A673 (cell line): ENCODE data around the gene FAM167B.

Experiments used
- EZH2 ChIP-seq: fragments of 200-600 bp; sonication (generic); IDR thresholded peaks from 2 replicates; pipeline ENCODE4 v1.6.1; 2017; ENCODE audit warnings: borderline replicate concordance, low read depth, mild to moderate bottlenecking, mixed read lengths, antibody characterized with exemption, low read length; ENCODE audit not compliant: poor library complexity, severe bottlenecking
- TF ChIP-seq, protein P1 (sequence below): fragments of 300-800, 200-600 bp; sonication (generic); conservative IDR thresholded peaks from 2 replicates; pipeline ENCODE4 v1.5.1; 2017; ENCODE audit warnings: low read depth, mild to moderate bottlenecking, antibody characterized with exemption, low read length, moderate library complexity, mixed read lengths

DNA sequence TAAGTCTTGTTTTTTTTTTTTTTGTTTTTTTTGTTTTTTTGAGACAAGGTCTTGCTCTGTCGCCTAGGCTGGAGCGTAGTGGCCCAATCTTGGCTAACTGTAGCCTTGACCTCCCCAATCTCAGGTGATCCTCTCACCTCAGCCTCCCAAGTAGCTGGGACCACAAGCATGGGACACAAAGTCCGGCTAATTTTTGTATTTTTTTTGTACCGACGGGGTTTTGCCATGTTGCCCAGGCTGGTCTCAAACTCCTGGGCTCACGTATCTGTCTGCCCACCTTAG, 10.1 kb downstream of the FAM167B start:
- TF ChIP-seq, protein P1, sequence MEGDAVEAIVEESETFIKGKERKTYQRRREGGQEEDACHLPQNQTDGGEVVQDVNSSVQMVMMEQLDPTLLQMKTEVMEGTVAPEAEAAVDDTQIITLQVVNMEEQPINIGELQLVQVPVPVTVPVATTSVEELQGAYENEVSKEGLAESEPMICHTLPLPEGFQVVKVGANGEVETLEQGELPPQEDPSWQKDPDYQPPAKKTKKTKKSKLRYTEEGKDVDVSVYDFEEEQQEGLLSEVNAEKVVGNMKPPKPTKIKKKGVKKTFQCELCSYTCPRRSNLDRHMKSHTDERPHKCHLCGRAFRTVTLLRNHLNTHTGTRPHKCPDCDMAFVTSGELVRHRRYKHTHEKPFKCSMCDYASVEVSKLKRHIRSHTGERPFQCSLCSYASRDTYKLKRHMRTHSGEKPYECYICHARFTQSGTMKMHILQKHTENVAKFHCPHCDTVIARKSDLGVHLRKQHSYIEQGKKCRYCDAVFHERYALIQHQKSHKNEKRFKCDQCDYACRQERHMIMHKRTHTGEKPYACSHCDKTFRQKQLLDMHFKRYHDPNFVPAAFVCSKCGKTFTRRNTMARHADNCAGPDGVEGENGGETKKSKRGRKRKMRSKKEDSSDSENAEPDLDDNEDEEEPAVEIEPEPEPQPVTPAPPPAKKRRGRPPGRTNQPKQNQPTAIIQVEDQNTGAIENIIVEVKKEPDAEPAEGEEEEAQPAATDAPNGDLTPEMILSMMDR, result no peak
- TF ChIP-seq EZH2, result no peak
